A204.1 (cell line): ENCODE measurements around the gene MCHR2.
A peak's percentile ranks its signal among the peaks of the same experiment; 100 is the strongest.

Experiments
- FAIRE-seq: peaks from 2 replicates; lab custom pipeline; 2012; peaks lifted over from hg19 to GRCh38; lab: Jason Lieb, UNC

MCHR2 gene

DNA sequence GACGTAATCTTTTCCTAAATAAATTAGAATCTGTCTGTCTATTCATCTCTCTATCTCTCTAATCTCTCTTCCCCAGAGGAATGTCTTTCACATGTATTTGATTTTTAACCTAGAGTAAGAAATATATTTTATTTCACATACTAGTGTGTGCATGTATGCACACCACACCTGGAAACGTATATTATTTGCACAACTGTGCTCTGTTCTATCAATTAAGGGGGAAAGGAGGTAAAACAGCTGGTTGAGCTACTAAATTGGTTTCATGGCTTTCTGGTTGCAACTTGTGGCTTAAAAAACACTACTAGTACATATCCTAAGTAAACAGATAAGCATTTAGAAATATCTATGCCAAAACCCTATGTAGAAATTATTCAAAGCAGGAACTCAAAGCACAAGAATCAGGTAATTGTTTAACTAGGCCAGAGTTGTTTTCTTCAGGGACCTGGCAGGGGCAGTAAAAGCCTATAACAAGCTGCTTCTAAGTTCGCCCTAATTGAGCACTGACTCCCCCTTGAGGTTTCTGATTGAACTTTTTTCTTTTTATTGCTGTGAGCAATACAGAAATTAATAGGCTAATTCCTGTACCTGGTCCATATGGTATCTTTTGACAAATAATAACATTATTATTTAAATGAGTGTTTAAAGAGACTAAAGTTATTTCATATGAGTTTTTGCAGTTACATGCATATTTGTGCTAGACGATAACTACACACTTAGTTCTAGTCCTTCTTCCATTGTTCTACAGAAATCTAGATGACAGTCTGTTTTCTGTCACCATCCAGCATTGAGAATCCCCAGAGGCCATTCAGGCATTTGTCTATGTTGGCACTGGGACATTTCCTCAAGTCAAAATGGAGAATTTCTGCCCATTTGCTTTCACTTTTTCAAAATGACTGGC lies 88.6 kb downstream of the MCHR2 start:
- peak; percentile 72 for FAIRE-seq

DNA sequence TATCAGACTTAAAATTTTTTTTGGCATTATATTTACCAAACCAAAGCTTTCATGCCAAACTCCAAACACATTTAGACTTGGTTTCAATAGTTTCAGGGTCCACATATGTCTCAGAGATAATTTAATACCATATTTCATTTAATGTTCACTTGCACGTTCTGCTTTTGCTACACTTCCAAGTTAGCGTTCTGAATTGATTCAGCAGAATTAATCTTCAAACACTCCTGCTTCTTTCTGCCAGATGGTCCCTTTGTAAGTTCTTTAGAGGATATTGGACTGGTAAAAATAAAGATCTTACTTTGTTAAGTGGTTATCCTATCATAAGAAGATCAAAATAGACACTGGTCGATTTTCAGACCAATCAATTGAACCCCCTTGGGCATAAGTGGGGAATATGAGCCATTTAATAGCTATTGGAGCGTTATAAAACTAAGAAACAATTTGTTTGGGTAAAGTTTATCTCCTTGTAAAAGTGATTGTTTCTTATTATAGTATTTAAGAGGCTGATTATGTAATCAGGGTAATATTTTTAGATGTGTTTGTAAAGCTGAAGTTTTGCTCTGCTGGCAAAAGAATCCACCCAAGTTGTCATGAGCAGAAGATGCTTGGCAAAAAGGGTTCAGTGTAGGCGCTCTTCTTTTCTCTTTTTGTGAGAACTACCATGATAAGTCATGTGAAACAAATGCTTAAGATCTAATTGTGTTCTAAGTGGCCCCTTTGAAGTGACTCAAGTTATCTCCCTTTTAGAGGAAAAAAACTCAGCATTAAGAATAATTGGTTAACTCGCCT lies 92.2 kb downstream of the MCHR2 start:
- no peak for FAIRE-seq

GRCh38 chr6:99894815-99895214 lies 99.2 kb downstream of the MCHR2 start:
- FAIRE-seq: no peak

- no peak for FAIRE-seq
These were observed 107.0 kb downstream of the MCHR2 start for GRCh38 chr6:99887066-99887465.

GRCh38 chr6:99885051-99885450 lies 109.0 kb downstream of the MCHR2 start:
- FAIRE-seq: no peak

GRCh38 chr6:99882128-99882702 lies 111.8 kb downstream of the MCHR2 start:
- no peak for FAIRE-seq

DNA sequence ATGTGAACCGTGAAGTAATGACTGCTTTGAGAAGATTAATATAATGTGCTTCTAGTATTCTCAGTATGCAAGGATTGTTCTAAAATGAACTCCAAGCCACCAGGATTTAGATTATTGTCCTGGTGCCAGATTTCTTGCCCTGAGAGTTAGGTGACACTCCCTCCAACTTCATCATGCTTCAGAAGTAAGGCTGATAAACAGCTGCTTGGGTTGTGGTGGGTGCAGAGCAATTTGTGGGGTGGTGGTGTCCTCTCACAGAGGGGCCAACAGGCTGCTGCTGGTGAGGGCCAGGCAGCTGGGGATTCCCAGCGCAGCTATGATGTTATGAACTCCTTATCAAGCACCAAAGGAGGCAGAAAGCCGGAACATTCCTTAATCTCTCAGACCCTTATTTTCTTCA lies 114.6 kb downstream of the MCHR2 start:
- no peak for FAIRE-seq

- no peak for FAIRE-seq
These were observed 119.0 kb downstream of the MCHR2 start for GRCh38 chr6:99875068-99875467.

DNA sequence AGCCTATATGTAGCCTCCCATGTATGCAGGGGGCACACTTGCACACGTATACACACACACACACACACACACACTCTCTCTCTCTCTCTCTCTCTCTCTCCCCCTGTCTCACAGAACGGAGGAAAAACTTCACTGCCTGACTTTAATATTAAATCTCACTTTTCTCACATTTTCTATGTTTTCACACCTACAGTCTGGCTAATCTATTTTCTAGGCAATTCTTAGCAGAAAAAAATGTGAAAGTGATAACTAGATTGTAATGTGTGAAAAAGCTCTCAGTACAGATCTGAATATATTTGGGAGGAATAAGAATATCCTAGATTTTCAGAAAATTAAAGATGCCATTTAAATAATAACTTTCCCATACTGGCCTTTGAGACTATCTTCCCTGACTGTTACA lies 120.9 kb downstream of the MCHR2 start:
- FAIRE-seq: no peak

GRCh38 chr6:99871641-99872040 lies 122.4 kb downstream of the MCHR2 start:
- FAIRE-seq: no peak
